Brain pericyte (primary cell): ENCODE results near the gene AADAT.
"Not testable (repeated sequence)": the region's sequence is repeated elsewhere in the genome, so short reads cannot be mapped to it uniquely, and the experiment has no call there.

Source experiments
- DNase-seq: peaks from one replicate; pipeline ENCODE4 v3.0.0-alpha.2; 2012; ENCODE audit warnings: low read depth, low spot score

Gene AADAT

DNA sequence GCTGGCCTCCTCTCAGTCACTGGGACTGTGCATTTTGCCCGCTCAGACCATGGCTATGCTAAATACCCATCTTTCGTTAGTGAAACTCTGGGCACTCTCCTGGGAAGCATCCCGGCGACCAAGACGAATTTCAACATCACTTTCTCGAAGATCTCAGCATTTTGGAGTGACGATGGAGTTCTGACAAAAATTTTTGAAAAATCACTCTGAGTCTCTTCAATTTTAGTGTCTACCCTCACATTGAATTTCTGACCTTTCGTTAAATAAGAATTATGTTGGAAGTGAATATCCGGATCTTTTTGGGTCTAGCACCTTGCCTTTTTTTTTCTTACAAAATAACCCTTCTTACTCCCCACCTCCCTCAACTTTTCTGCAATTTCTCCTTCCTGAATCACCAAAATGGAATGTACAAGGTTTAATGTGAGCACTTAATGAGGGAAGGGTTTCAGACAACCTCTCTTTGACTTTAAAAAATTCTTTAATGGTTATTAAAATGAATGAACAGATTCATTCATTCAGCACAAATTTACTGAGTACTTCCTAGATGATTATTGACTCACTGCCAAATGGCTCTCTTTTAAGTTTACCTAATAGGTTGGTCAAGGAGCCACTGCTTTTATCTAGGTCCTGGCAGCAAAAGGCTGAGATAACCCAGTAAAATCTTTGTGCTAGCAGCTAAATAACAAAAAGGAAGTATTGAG lies 746 bp upstream of the AADAT start:
- DNase-seq: no peak

DNA sequence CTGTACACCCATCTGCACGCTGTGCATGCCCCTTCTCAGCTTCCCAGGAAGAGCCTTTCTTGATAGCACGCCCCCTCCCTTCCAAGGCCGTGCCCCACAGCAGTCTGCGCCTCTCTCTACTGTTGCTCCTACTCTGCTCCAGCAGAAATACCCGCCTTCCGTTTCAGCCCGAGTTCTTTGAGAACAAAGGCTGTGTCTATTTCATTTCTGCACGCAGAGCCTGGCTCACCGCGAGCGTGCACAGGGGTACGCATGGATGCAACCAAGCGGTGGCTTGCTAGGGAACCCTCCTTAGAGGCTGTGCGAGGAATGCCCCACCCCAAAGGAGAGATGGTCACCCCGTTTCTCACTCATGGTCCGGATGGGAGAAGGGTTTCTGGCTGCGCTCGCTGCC lies 485 bp downstream of the AADAT start:
- DNase-seq: no peak

DNA sequence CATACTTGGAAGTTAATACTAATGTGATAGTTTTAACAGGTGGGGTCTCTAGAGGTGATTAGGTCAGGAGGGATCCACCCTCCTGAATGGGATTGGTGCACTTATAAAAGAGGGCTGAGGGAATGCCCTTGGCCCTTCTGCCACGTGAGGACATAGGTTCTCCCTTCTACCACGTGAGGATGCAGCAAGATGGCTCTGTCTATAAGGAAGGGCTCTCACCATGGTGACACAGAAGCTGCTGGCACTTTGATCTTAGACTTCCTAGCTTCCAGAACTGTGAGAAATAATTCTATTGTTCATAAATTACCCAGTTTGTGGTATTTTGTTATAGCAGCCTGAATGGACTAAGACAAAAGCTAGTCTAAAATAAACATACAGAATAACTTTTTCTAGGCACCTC lies 1.0 kb downstream of the AADAT start:
- DNase-seq: no peak

DNA sequence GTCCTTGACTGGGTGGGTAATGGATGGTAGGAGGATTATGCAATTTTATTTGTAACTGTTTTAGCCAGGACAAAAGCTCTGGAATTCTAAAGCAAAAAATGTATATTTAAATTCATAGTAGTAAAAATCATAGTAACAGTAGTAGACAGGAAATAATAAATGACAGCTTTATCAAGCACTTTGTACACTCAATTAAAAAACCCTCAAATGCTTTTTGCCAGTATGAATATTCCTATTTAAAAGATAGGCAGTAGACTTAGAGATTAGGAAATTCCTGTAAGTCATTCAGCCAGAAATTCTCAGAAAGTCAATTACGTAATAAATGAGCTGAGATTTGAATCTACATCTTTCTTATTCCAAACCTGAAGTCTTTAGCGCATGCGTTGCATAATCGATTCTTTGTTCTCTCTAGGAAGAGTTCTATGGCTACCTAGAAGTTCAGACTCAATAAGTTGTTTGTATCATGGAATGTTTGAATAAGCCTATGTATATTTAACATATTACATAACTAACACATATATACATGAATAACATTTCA lies 2.5 kb downstream of the AADAT start:
- no peak for DNase-seq

DNA sequence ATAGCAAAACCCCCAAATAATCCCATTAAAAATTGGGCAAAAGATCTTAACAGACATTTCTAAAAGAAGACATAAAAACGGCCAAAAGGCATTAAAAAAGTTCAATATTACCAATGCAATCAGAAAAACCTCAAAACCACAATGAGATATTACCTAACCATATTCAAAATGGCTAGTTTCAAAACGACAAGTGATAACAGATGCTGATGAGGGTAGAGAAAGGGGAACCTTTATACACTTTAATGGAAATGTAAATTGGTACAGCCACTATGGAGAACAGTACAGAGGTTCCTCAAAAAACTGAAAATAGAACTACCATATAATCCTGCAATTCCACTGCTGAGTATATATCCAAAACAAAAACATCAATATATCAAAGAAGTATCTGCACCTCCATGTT lies 6.2 kb downstream of the AADAT start:
- no peak for DNase-seq

DNA sequence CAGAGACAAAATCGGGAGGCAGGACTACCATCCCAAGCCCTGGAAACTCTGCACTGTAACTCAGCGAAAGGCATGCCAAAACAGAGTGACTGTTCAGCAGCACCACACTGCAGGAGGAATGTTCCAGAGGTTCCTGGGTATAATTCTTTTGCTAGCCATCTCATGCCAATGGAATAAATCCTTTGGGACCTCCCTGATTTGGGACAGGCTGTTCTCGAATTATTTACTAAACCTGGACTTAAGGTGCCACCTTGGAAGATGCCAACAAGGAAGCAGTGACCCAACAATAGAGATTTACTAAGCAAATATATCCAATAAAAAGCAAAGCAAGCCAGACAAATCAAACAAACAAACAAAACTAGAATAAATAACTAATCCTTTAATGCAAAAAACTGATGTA lies 9.3 kb downstream of the AADAT start:
- DNase-seq: no peak

DNA sequence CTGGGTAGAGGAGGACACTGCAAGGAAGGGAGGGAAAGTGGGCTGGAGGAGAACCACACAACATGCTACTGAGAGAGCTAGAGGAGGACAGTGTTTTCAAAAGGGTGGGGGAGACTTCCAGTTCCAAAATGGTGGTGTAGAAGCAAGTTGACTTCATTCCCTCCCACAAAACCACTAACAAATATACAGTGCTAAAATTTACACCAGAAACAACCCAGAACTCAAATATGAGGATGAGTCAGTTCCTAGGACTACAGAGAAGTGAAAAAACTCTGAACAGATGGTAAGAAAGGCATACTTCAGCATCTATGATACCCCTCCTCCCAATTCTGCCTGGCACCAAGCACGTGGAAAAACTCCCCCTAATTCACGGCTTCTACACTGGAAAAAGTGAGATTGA lies 9.8 kb downstream of the AADAT start:
- no peak for DNase-seq

DNA sequence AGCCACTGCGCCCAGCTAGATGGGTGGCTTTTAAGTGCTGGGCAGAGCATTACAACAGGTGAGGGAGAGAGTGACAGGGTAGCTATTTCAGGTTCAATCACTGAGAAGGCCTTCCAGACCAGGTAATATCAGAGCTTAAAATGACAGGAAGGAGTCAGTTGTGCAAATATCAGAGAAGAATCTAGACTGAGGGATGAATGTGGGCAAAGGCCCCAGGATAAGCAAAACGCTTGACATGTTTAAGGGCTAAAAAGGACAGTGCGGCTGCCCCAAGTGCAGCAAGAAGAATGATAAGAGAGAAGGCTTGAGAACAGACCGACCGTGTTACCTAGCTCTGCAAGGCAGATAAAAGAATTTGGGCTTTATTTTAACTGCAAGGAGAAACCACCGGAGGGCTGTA lies 18.6 kb downstream of the AADAT start:
- DNase-seq: no peak

DNA sequence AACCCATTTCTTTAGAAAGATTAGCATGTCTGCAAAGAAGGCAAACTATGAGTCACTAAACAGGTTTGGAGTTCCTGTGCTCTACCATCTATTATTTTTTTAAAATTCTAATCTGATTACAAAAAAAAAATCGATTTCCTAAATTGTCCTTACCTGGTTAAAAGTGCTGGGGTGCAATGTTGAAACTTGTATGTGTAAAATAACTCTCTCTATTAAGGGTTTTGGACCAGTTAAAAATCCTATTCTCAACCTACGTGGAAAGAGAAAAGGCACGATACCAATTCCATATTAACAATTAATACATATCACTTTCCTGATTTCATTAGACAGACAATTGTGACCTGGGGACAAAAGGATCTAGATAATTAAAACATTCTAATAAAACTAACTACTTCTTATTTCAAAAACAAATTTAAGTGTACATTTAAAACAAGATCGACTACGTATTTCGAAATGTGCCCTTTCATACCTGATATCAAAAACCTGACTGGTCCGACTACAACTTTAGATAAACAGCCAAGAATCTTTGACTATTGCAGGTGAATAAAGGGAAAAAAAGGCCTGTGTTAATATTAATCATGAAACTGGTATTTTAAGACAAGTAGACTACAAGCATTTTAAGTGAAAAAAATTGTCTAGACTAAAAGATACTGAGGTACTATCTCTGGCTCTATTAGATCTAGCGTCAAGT lies 21.2 kb downstream of the AADAT start:
- DNase-seq: no peak

DNA sequence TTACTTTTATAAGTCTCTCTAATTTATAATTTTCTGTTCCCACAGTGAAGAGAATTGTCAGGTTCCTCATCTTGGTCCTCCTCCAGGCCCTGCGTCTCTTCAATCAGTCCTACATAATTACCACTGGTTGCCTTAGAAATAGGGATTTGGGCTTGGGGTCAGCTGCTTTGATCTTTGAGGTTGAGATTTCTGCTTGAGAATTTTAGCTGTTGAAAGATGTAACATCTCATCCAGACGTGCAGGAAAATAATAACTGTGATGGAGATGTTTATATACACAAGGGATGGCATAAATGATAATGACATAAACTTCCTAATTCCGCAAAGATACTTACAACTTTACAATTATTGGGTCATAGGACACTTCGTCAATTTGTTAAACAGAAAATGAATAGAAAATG lies 30.3 kb downstream of the AADAT start:
- DNase-seq: no peak

DNA sequence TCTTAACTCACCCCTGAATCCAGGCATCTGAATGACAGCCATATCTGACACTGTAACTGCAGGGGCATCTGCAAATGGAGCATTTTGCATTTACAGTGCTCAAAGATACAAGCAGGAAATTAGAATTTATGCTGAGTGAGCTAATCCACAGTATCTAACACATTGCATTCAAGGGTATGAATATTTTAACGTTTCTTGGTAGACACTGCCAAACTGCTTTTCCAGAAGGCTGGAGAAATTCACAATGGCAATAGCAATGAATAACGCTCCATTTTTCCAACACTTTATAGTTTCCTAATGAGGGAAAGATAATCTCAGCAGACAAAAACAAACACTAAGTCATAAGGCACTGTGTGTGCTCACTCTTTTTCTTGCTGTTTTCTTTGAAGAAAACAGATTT lies 30.9 kb downstream of the AADAT start:
- DNase-seq: no peak

DNA sequence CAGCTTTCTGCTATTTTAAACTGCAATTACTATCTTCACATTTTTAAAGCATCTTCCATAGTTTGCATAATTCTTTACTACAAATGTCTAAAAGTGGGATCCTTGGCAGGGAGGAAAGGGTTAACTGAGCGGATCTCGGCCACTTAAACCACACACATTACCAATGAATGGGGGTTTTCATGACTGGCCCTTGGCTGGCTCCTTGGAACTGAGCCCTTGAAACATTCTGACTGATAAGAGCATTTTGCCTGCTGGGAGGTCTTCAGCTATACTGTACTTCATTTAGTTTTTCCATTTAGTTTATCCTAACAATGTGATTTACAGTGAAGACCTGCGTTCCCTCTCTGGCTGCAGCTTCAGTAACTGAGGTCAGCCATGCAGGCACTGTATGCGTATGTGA lies 31.9 kb downstream of the AADAT start:
- DNase-seq: no peak

DNA sequence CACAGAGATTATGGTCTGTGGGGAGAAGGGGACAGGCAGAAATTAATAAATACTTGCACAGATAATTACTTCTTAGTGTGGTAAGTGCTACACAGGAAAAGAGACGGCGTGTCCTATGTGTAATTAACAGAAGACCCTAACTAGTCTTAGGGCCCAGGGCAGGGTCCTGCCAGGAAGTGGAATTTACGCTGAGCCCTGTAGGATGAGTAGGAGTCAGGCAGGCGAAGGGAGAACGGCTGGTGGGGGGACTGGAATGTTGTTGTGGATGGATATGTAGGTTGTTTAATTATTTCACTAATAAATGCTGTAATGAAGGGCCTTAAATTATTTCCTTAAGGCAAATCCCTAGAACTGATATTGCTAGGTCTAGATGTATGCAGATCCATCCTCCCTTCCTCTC lies 36.8 kb downstream of the AADAT start:
- no peak for DNase-seq

DNA sequence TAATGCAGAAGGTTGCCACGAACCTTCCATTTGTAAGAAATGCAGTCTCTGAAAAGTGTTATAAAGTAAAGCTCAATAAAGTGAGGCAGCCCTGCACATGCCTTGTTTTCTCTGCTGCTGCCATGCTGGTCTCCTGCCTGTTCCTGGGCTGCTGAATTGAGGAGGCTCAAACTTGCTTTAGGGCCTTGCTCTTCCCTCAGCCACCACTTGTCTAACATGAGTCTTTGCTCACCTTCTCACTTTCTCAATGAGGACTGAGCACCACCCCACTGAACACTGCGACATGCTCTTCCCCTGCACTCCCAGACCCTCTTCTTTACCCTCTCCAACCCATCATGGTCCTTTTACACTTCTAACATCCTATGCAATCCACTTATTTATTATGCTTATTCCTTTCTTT lies 38.4 kb downstream of the AADAT start:
- no peak for DNase-seq

DNA sequence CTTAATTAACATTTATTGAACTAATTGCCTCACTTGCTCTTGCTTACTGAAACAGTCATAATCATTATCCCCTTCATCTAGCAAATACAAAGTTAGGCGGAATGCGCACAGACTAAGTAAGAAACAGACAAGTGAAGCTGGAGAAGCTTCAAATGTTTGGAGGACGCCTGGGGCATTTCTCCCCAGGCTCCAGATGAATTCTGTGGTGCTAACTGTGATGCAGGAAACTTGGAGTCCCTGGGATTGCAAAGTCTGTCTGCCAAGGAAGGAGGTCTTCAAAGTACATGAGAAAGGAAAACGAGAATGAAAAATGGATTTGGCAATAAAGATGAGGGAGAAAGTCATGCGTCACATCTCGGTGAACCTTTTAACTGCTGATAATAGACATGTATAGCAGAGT lies 40.0 kb downstream of the AADAT start:
- no peak for DNase-seq

DNA sequence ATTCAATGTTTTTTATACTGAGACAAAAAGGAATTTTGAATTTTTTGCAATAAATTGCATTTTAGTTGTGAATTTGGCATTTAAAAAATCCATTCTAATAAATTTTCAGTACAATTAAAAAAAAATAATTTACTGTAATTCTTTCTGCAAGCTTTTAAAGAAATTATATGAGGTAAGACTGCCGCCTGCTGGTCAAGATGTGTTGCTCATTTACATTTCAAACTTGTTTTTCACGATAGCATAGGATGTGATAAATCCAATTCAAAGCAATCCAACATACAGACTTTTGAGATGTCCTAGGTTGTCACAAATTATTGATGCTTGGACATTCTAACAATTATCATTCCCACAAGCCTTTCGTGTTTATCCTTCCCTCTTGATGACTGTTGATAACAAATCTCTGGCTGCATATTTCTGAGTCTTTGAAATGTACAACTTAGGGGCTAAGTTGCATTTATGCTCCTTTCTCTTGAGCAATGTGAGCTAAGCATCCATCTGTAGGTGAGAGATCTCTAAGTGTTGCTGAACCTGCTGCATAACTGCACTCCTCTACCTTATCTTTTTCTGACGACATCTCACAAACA lies 41.9 kb downstream of the AADAT start:
- DNase-seq: no peak

DNA sequence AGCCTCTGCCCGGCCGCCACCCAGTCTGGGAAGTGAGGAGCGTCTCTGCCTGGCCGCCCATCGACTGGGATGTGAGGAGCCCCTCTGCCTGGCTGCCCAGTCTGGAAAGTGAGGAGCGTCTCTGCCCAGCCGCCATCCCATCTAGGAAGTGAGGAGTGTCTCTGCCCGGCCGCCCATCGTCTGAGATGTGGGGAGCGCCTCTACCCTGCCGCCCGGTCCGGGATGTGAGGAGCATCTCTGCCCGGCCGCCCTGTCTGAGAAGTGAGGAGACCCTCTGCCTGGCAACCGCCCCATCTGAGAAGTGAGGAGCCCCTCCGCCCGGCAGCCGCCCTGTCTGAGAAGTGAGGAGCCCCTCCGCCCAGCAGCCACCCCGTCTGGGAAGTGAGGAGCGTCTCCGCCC lies 43.6 kb downstream of the AADAT start:
- DNase-seq: not testable (repeated sequence)

DNA sequence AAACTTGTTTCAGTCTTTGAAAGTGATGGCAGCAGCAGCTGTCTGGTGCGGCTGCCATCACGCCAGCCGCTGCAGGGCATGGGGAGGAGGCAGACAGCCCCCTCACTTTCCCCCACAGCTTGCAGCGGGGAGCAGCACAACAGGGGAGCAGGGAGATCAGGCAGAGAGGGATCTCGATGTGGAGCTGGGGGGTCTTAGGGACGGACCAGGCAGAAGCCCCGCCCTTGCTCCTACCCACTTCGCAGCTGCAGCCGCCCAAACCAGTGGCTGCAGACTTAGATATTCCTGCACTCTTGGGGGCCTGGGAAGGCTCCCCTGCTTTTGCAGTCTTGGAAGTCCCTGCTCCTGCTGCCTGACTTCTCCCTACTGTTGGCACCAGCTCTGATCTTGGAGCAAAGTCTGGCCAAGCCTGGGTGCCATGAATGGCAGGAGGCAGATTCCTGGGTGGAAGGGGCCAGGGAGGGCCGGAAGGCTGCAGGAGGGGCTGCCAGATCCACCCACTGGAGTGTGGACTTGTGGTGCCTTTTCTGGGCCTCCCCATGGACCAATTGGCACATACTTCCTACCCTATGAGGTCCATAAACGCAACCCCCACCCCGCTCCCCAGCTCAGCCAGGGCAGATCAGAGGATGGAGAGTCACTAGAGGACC lies 49.6 kb downstream of the AADAT start:
- no peak for DNase-seq

DNA sequence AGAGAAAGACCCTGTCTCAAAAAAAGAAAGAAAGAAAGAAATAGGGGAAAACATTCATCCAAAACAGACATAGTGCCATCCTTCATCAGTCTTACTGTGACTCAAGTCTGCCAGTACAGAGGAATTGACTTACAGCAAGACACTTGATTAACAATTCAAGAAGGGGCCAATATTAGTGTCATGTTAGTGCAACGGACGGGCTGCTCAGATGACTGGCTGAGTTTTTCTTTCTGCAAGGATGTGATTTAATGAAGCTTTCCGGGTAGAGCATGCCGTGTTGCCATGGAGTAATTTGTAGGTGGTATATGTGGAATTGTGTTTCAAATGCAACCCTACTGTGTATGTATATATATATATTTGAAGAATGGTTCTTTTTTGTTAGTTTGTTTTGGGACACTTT lies 51.0 kb downstream of the AADAT start:
- no peak for DNase-seq

DNA sequence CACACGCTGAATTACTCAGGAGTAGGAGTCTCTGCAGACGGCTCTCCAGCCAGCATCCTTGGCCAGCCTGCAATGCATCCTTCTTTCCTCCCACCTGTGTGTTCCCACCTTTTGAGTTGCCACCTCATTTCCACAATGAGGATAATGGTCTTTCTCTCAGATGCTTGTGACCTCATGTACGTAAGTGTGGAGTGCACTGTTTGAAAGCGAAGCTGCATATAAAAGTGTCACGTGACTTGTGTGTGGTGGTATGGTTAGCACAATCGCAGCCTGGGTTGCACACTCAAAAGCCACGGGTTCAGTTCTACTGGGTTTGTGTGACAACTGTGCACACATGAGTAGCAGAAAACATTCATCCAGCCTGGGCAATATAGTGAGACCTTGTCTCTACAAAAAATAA lies 51.5 kb downstream of the AADAT start:
- DNase-seq: no peak

DNA sequence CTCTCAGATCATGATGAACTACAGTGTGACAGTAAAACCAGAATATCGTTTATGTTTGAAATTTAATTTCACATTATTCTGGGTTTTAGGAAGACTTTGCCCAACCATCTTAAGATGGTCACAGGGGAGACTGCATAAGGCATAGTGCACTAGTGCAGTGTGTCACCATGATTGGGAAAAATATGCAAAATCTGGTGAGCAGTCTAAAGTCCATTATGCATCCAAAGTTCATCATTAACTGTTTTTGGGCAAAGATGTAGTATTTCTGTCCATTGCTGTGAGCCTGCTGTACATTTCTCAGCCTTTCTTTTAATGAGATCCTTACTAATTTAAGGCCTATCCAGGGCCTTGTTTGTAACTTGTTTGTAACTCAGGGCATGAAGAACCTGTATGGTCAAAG lies 52.3 kb downstream of the AADAT start:
- DNase-seq: no peak

DNA sequence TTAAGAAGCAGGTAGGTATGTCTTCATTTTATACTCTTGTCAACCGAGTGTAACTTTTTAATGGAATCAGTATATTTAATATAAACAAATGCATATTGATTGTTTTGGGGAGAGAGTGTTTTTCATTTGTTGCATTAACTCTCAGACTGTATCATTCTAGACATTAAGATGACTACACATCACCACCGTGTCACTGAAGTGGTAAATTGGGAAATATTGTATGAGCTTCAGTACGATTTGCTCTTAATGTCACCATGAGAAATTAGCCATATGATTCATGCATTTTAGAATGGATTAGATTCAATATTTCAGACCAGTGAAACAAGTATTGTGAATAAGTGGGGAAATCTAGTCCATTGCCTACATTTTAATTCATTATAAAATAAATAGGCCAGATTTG lies 53.9 kb downstream of the AADAT start:
- DNase-seq: no peak

DNA sequence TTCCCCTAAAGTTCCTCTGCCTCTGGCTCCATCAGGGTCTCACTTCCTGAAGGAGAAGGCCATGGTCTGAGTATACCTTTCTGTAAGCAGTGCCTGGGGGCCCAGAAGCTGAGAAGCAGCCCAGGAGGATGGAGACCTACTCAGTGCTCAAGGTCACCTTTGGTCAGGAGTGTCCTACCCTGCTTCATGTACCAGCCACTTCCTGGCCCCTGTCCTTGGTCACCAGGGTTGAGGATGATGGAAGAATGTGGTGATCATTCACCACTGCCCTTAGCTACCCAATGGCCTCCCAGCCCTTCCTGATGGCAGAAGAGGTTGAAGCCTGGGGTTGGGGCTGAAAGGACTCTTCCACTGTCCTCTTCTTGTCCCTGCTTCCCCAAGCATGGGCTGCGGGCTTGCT lies 54.5 kb downstream of the AADAT start:
- DNase-seq: no peak
